Epithelial cell of esophagus (primary cell): ENCODE measurements around the gene PTGES2.

Experiments
- DNase-seq: peaks from one replicate; pipeline ENCODE4 v3.0.0; 2010; ENCODE audit warnings: low read depth
- H3K4me3 ChIP-seq: 2 replicates; pipeline ENCODE4 v1.5.1; 2011; ENCODE audit warnings: mild to moderate bottlenecking, low read length, control low read depth
- TF ChIP-seq, protein P1 (sequence below): IDR thresholded peaks from 2 replicates; pipeline ENCODE4 v1.5.1; 2011; ENCODE audit warnings: low read depth, mild to moderate bottlenecking, low read length, control low read depth, inconsistent platforms; ENCODE audit not compliant: insufficient read depth; ENCODE audit errors: missing control alignments

Gene PTGES2

GRCh38 chr9:128108269-128109049, 19.1 kb downstream of the PTGES2 start:
- no peak overlapping the region for H3K4me3 ChIP-seq
- TF ChIP-seq, protein P1, sequence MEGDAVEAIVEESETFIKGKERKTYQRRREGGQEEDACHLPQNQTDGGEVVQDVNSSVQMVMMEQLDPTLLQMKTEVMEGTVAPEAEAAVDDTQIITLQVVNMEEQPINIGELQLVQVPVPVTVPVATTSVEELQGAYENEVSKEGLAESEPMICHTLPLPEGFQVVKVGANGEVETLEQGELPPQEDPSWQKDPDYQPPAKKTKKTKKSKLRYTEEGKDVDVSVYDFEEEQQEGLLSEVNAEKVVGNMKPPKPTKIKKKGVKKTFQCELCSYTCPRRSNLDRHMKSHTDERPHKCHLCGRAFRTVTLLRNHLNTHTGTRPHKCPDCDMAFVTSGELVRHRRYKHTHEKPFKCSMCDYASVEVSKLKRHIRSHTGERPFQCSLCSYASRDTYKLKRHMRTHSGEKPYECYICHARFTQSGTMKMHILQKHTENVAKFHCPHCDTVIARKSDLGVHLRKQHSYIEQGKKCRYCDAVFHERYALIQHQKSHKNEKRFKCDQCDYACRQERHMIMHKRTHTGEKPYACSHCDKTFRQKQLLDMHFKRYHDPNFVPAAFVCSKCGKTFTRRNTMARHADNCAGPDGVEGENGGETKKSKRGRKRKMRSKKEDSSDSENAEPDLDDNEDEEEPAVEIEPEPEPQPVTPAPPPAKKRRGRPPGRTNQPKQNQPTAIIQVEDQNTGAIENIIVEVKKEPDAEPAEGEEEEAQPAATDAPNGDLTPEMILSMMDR = no peak
- no peak for DNase-seq

- H3K4me3 ChIP-seq = no peak overlapping the region
- TF ChIP-seq, protein P1 = no peak
- no peak for DNase-seq
Measured at GRCh38 chr9:128107468-128108268, 19.9 kb downstream of the PTGES2 start.

GRCh38 chr9:128106940-128107467, 20.5 kb downstream of the PTGES2 start:
- no peak overlapping the region for H3K4me3 ChIP-seq

GRCh38 chr9:128106181-128106939, 21.2 kb downstream of the PTGES2 start:
- DNase-seq = no peak
- TF ChIP-seq, protein P1 = no peak
- no peak overlapping the region for H3K4me3 ChIP-seq

More at GRCh38 chr9:128106940-128107467, 20.5 kb downstream of the PTGES2 start:
- TF ChIP-seq, protein P1 = no peak
- no peak for DNase-seq

- H3K4me3 ChIP-seq = no peak overlapping the region
- no peak for DNase-seq
- TF ChIP-seq, protein P1 = no peak
Measured at GRCh38 chr9:128105538-128106175, 21.9 kb downstream of the PTGES2 start.

DNA sequence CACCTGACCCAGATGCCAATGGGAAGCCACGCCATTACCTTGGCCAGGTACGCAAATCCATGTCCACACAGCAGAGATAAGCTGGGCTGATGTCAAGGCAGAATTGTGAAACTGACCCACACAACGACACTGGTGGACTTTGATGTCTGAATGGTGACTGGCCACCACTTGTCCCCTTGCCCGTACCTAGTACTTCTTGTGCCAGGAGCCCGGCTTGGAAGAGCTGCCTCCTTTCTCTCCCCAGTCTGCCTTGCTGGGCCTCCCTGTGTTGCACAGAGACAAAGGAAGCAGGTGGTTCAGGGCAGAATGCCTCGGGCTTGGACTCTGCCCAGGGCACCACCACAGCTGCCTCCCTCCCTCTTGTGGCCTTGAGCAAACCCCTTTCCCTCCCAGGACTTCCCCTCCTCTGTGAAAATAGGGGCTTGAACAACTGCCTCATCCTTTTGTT, 23.3 kb downstream of the PTGES2 start:
- TF ChIP-seq, protein P1 = no peak
- no peak overlapping the region for H3K4me3 ChIP-seq
- DNase-seq = no peak
